PFSK-1 (cell line): ENCODE measurements around the gene FSTL1.

Experiments used
- FOXP2 ChIP-seq: optimal IDR thresholded peaks from 2 replicates; pipeline ENCODE3; 2011; ENCODE audit warnings: borderline replicate concordance, control low read depth, inconsistent platforms; ENCODE audit not compliant: insufficient read depth; ENCODE audit errors: extremely low read length, extremely low read depth
- POLR2AphosphoS5 ChIP-seq: IDR thresholded peaks from 2 replicates; pipeline ENCODE4 v1.6.1; 2012; ENCODE audit warnings: low read depth, mild to moderate bottlenecking, control low read depth, low read length, moderate library complexity
- SIN3A ChIP-seq: IDR thresholded peaks from 2 replicates; pipeline ENCODE4 v1.6.1; 2012; ENCODE audit warnings: mild to moderate bottlenecking, low read length, moderate library complexity, borderline replicate concordance; ENCODE audit not compliant: insufficient read depth
- TAF1 ChIP-seq: IDR thresholded peaks from 2 replicates; pipeline ENCODE4 v1.6.1; 2012; ENCODE audit warnings: low read length, control low read depth, borderline replicate concordance; ENCODE audit not compliant: insufficient read depth
- TF ChIP-seq, protein P1 (sequence below), 2 experiments: IDR thresholded peaks; 2 replicates each; pipeline versions ENCODE4 v1.6.1 to v1.8.0; 2011 to 2012; ENCODE audit warnings: low read depth in 2 of 2, low read length in 2 of 2, control low read depth in 1 of 2, inconsistent platforms in 1 of 2, mild to moderate bottlenecking in 1 of 2, moderate library complexity in 1 of 2; ENCODE audit not compliant: insufficient read depth in 1 of 2

The FSTL1 gene

GRCh38 chr3:120433662-120434331 lies 17.0 kb downstream of the FSTL1 start:
- no peak for TF ChIP-seq SIN3A
- no peak for TF ChIP-seq FOXP2
- no peak for TF ChIP-seq TAF1
- TF ChIP-seq, protein P1, sequence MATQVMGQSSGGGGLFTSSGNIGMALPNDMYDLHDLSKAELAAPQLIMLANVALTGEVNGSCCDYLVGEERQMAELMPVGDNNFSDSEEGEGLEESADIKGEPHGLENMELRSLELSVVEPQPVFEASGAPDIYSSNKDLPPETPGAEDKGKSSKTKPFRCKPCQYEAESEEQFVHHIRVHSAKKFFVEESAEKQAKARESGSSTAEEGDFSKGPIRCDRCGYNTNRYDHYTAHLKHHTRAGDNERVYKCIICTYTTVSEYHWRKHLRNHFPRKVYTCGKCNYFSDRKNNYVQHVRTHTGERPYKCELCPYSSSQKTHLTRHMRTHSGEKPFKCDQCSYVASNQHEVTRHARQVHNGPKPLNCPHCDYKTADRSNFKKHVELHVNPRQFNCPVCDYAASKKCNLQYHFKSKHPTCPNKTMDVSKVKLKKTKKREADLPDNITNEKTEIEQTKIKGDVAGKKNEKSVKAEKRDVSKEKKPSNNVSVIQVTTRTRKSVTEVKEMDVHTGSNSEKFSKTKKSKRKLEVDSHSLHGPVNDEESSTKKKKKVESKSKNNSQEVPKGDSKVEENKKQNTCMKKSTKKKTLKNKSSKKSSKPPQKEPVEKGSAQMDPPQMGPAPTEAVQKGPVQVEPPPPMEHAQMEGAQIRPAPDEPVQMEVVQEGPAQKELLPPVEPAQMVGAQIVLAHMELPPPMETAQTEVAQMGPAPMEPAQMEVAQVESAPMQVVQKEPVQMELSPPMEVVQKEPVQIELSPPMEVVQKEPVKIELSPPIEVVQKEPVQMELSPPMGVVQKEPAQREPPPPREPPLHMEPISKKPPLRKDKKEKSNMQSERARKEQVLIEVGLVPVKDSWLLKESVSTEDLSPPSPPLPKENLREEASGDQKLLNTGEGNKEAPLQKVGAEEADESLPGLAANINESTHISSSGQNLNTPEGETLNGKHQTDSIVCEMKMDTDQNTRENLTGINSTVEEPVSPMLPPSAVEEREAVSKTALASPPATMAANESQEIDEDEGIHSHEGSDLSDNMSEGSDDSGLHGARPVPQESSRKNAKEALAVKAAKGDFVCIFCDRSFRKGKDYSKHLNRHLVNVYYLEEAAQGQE (IDR thresholded peaks at IDR 0.05; ENCODE audit: insufficient read depth in 1 of 2, low read depth in 2 of 2, low read length in 2 of 2): no peak
- TF ChIP-seq POLR2AphosphoS5: no peak

- no peak for TF ChIP-seq FOXP2
- TF ChIP-seq POLR2AphosphoS5: no peak
- TF ChIP-seq, protein P1 (IDR thresholded peaks at IDR 0.05; ENCODE audit: insufficient read depth in 1 of 2, low read depth in 2 of 2, low read length in 2 of 2): no peak
- TF ChIP-seq SIN3A: no peak
- no peak for TF ChIP-seq TAF1
Observed at GRCh38 chr3:120432150-120432860, 18.5 kb downstream of the FSTL1 start.

GRCh38 chr3:120429921-120430361 lies 20.9 kb downstream of the FSTL1 start:
- TF ChIP-seq TAF1 (no peak), SIN3A (no peak)
- TF ChIP-seq, protein P1 (IDR thresholded peaks at IDR 0.05; ENCODE audit: insufficient read depth in 1 of 2, low read depth in 2 of 2, low read length in 2 of 2): no peak

- TF ChIP-seq, protein P1 (IDR thresholded peaks at IDR 0.05; ENCODE audit: insufficient read depth in 1 of 2, low read depth in 2 of 2, low read length in 2 of 2): no peak
- TF ChIP-seq POLR2AphosphoS5 (no peak), FOXP2 (no peak), TAF1 (no peak), SIN3A (no peak)
Observed at GRCh38 chr3:120428924-120429323, 21.9 kb downstream of the FSTL1 start.

- TF ChIP-seq FOXP2: no peak
- TF ChIP-seq, protein P1 (IDR thresholded peaks at IDR 0.05; ENCODE audit: insufficient read depth in 1 of 2, low read depth in 2 of 2, low read length in 2 of 2): no peak
- no peak for TF ChIP-seq SIN3A
- TF ChIP-seq POLR2AphosphoS5: no peak
- TF ChIP-seq TAF1: no peak
Observed at GRCh38 chr3:120427201-120427600, 23.6 kb downstream of the FSTL1 start.
